ENCODE results near the gene DIPK2A. TPM values are rescaled to one million over a fixed set of nuclear protein-coding genes. Genes with fewer than 3 reads are reported as not detected.

DIPK2A gene
- total RNA-seq, 1 experiment from 2014 or later = 11.0 TPM

GRCh38 chr3:143970773-143971358, 757 bp upstream of the DIPK2A start:
- Histone ChIP-seq H3K27ac (ENCODE audit: low read depth, low read length) (peak overlapping the region; percentile 90), H3K9me2 (ENCODE audit: insufficient read depth) (no peaks in the 10 kb centered on the region), H3K4me2 (ENCODE audit: low read length) (peak overlapping the region; percentile 93), H3K9ac (ENCODE audit: low read length) (peak overlapping the region; percentile 73), H3K4me3 (replicated peaks in 1 of 2; ENCODE audit: low read depth in 1 of 2, low read length in 2 of 2) (peak overlapping the region; percentile 82 to 91), H3K4me1 (ENCODE audit: control insufficient read depth in 1 of 2, insufficient read depth in 2 of 2, low read length in 2 of 2) (peaks cover 7 to 17% of the 10 kb centered on the region in 2 experiments; a peak in 3 of 4 replicates), H3K79me2 (ENCODE audit: insufficient read depth, low read length) (peaks cover 32% of the 10 kb centered on the region), H3K27me3 (ENCODE audit: insufficient read depth, low read length) (no peaks in the 10 kb centered on the region), H3K36me3 (ENCODE audit: control insufficient read depth in 1 of 2, insufficient read depth in 2 of 2, low read length in 2 of 2) (no peaks in the 10 kb centered on the region), H2AFZ (ENCODE audit: low read depth, low read length, poor library complexity, severe bottlenecking) (peak overlapping the region; percentile 77), H4K20me1 (ENCODE audit: insufficient read depth) (0 out of 2 replicates have a peak, but pooled peaks cover 5% of the 10 kb centered on the region), H3K9me3 (ENCODE audit: control insufficient read depth in 1 of 2, insufficient read depth in 1 of 2, low read depth in 1 of 2, low read length in 2 of 2) (no peaks in the 10 kb centered on the region)
- intact Hi-C loops (cut with micrococcal nuclease) = loop anchor here (10.0 kb wide), 1 partner anchor 1794 kb away; no protein-coding TSS in a partner anchor
- POLR2A ChIA-PET = interaction anchor here (0.7 to 1.9 kb wide), 8 partner anchors 8 to 1797 kb away, joined by 4 to 10 read pairs (median 5); no protein-coding TSS in a partner anchor
- peak; percentile 24 for ATAC-seq
- RAD21 ChIA-PET (ENCODE audit: low non-redundant PET in 1 of 2, low total read pairs in 2 of 2, uncharacterized antibody in 2 of 2, unreplicated experiment in 2 of 2) = interaction anchor here in 1 of 2 experiments (0.6 kb wide), 1 partner anchor 1797 kb away, joined by 3 read pairs; no protein-coding TSS in a partner anchor
- DNase-seq (ENCODE audit: low read depth, low spot score) = peak; percentile 22
- TF ChIP-seq TCF7L2 (IDR thresholded peaks at IDR 0.05; ENCODE audit: borderline replicate concordance, extremely low read depth, insufficient read depth, insufficient read length) (peak; percentile 38), EZH2 (IDR thresholded peaks at IDR 0.05) (no peak), ZFX (IDR thresholded peaks at IDR 0.05) (peak; percentile 62)
- TSS peak; percentile 94 for BruUV-seq (replicated peaks)
- CTCF ChIA-PET = interaction anchor here (1.0 to 1.8 kb wide), 5 partner anchors 9 to 1797 kb away, joined by 3 to 11 read pairs (median 4); no protein-coding TSS in a partner anchor

GRCh38 chr3:143972155-143972504, 507 bp downstream of the DIPK2A start:
- Histone ChIP-seq H3K9ac (ENCODE audit: low read length) (peak overlapping the region; percentile 73), H3K4me2 (ENCODE audit: low read length) (peak overlapping the region; percentile 93), H3K9me3 (ENCODE audit: control insufficient read depth in 1 of 2, insufficient read depth in 1 of 2, low read depth in 1 of 2, low read length in 2 of 2) (no peaks in the 10 kb centered on the region), H3K27ac (ENCODE audit: low read depth, low read length) (peak overlapping the region; percentile 90), H3K9me2 (ENCODE audit: insufficient read depth) (no peaks in the 10 kb centered on the region), H3K36me3 (ENCODE audit: control insufficient read depth in 1 of 2, insufficient read depth in 2 of 2, low read length in 2 of 2) (no peaks in the 10 kb centered on the region), H3K79me2 (ENCODE audit: insufficient read depth, low read length) (peaks cover 45% of the 10 kb centered on the region), H3K4me3 (replicated peaks in 1 of 2; ENCODE audit: low read depth in 1 of 2, low read length in 2 of 2) (peak overlapping the region; percentile 82 to 91), H2AFZ (ENCODE audit: low read depth, low read length, poor library complexity, severe bottlenecking) (no peak overlapping the region), H3K4me1 (ENCODE audit: control insufficient read depth in 1 of 2, insufficient read depth in 2 of 2, low read length in 2 of 2) (peaks cover 7 to 17% of the 10 kb centered on the region in 2 experiments; a peak in 3 of 4 replicates), H3K27me3 (ENCODE audit: insufficient read depth, low read length) (no peaks in the 10 kb centered on the region), H4K20me1 (ENCODE audit: insufficient read depth) (0 out of 2 replicates have a peak, but pooled peaks cover 5% of the 10 kb centered on the region)
- ChIA-PET POLR2A (interaction anchor here (0.7 to 1.9 kb wide), 14 partner anchors 8 to 1796 kb away, joined by 3 to 10 read pairs (median 4); no protein-coding TSS in a partner anchor), RAD21 (ENCODE audit: low non-redundant PET in 1 of 2, low total read pairs in 2 of 2, uncharacterized antibody in 2 of 2, unreplicated experiment in 2 of 2) (interaction anchor here in 1 of 2 experiments (0.6 kb wide), 1 partner anchor 61 kb away, joined by 7 read pairs; no protein-coding TSS in a partner anchor), CTCF (interaction anchor here (1.0 to 1.8 kb wide), 4 partner anchors 8 to 1795 kb away, joined by 4 to 11 read pairs (median 4); no protein-coding TSS in a partner anchor)
- no TSS peak for BruUV-seq (replicated peaks)
- ATAC-seq (peak; percentile 12), DNase-seq (ENCODE audit: low read depth, low spot score) (no peak)
- intact Hi-C loops (cut with micrococcal nuclease) = loop anchor here (2.0 to 10.0 kb wide), 2 partner anchors 799 to 1793 kb away; no protein-coding TSS in a partner anchor
- TF ChIP-seq SIN3A (IDR thresholded peaks at IDR 0.05; ENCODE audit: low read depth) (no peak; the same call in 1 of the 2 replicates), YY1 (IDR thresholded peaks at IDR 0.05; ENCODE audit: extremely low read depth, insufficient replicate concordance, low read depth, low read length) (no peak), ZNF274 (IDR thresholded peaks at IDR 0.05; ENCODE audit: low read depth, low read length) (no peak), ZBTB33 (IDR thresholded peaks at IDR 0.05; ENCODE audit: extremely low read depth, insufficient replicate concordance, low read length) (no peak), ELF1 (IDR thresholded peaks at IDR 0.05; ENCODE audit: borderline replicate concordance, low read depth) (no peak), CEBPB (IDR thresholded peaks at IDR 0.05; ENCODE audit: low read depth) (no peak), MAX (IDR thresholded peaks at IDR 0.05) (no peak), EZH2phosphoT487 (IDR thresholded peaks at IDR 0.05; ENCODE audit: borderline replicate concordance) (no peak), JUND (IDR thresholded peaks at IDR 0.05) (no peak), ZFX (IDR thresholded peaks at IDR 0.05) (no peak)

All from HCT116 (cell line).